ENCODE measurements around the gene CACHD1.

The CACHD1 gene

DNA sequence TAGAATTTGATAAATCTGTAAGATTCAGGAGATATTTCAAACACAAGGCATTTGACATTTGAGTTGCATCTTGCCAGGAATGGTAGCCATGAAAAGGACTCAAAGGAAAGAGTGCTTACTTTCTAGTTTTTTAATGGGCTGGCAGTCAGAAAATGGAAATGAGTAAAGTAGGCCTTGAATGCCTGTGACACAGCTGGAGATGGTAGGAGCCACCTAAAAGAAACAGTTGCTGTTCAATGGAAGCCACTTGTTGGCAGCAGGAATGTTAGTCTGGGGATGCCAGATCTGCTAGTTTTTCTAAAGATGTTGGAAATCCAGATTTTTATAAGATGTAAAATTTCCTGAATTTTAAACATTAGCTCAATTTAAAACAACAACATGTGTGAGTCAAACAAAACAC lies 43.6 kb downstream of the CACHD1 start:
- FAIRE-seq (no peak), DNase-seq (ENCODE audit: insufficient read length, low spot score) (no peak)
- TF ChIP-seq, protein P1, sequence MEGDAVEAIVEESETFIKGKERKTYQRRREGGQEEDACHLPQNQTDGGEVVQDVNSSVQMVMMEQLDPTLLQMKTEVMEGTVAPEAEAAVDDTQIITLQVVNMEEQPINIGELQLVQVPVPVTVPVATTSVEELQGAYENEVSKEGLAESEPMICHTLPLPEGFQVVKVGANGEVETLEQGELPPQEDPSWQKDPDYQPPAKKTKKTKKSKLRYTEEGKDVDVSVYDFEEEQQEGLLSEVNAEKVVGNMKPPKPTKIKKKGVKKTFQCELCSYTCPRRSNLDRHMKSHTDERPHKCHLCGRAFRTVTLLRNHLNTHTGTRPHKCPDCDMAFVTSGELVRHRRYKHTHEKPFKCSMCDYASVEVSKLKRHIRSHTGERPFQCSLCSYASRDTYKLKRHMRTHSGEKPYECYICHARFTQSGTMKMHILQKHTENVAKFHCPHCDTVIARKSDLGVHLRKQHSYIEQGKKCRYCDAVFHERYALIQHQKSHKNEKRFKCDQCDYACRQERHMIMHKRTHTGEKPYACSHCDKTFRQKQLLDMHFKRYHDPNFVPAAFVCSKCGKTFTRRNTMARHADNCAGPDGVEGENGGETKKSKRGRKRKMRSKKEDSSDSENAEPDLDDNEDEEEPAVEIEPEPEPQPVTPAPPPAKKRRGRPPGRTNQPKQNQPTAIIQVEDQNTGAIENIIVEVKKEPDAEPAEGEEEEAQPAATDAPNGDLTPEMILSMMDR (IDR thresholded peaks at IDR 0.05; ENCODE audit: insufficient read depth, missing control alignments): no peak

DNA sequence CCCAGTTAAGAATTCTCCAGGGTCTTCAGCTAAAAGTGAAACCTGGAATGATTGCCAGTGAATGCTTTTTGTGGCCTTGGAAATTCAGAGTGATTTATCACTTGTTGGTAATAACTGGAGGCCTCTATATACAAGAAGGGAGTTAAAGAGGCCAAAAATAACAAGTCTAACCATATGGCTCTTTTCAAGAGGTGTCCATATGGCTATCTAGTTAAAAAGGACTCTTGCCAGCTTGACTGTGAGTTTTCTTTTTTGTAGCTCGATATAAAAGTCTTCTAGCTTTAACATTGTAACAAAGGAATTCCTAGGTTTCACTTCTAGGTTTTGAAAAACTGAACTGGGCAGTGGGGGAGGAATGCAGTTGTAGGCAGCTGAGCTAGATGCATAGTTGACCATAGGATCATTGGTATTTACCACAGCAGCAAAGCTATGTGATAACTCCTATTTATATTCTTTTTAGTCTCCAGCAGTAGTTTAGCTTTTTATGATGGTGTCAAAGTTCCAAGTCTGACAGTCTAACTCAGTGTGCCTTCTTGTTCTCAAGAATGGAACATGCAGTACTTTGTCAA lies 44.4 kb downstream of the CACHD1 start:
- FAIRE-seq: no peak
- TF ChIP-seq, protein P1 (IDR thresholded peaks at IDR 0.05; ENCODE audit: insufficient read depth, missing control alignments): no peak
- no peak for DNase-seq (ENCODE audit: insufficient read length, low spot score)

DNA sequence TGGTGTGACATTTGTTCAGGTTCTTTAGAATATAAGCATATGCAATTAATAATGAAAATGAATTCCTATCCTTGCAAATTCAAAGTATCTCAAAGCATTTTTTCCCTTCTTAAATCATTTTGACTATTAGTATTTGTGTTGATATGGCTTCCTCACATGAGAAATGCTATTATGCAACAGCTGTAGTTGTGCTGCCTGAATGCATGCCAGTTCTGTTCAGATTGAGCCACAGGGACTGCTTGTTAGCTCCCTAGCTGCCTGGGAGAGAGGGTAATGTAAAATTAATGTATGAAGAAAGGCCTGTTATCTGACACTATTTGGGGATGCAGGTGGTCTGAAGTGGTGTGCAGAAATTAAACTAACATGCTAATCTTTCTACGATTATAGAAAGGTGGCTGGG lies 45.5 kb downstream of the CACHD1 start:
- no peak for FAIRE-seq
- TF ChIP-seq, protein P1 (IDR thresholded peaks at IDR 0.05; ENCODE audit: insufficient read depth, missing control alignments): no peak

DNA sequence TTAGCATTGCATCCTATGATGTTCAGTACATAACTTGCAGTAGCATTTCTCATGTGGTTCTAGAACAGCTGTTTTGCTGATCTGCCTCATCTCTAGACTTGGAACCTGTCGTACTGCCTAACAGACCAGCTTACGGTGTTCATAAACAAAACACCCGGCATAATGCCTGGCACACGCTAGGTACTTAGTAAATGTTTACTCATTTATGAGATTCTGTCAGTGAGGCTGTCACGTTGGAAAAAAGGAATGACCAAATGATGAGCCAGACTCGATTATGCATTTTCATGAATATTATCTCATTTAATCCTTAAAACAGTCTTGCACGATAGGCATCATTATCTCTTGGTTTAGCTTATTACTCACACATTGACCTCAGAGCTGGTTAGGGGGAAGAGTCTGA lies 46.4 kb downstream of the CACHD1 start:
- TF ChIP-seq, protein P1 (IDR thresholded peaks at IDR 0.05; ENCODE audit: insufficient read depth, missing control alignments): no peak
- no peak for FAIRE-seq
- no peak for DNase-seq (ENCODE audit: insufficient read length, low spot score)

More for the DNA sequence above, 45.5 kb downstream of the CACHD1 start:
- no peak for DNase-seq (ENCODE audit: insufficient read length, low spot score)

DNA sequence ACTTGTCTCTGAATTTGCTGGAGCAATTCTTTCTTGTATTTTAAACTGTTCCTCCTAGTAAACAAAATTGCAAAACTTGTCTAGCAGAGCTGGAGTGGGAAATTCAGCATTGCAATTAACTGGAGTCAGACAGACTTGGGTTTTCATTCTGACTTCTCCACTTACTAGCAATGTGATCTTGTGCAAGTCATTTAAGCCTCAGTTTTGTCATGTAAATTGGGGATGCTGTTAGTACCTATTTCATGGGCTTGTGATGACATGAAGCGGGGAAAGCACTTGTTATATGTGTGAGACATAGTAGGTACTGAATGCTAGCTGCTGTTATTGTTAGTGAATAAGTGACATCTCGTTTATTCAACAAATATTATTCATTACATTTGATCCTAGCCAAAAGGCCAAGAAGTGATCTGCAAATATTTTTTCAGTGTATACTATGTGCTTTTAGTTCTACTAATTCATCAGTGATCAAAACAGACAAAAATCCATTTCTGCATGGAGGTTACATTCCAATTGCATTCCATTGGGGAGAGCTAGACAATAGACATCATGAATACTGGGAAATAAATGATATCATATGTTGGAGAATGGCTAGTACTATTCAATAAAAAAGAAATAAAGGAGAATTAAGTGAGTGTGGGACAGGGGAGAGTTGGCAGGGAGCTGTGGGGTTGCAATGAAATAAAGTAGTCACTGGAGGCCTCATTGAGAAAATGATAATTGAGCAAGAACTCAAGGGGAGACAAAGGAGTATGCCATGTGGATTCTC lies 47.1 kb downstream of the CACHD1 start:
- TF ChIP-seq, protein P1 (IDR thresholded peaks at IDR 0.05; ENCODE audit: insufficient read depth, missing control alignments): no peak
- DNase-seq (ENCODE audit: insufficient read length, low spot score) (no peak), FAIRE-seq (no peak)

DNA sequence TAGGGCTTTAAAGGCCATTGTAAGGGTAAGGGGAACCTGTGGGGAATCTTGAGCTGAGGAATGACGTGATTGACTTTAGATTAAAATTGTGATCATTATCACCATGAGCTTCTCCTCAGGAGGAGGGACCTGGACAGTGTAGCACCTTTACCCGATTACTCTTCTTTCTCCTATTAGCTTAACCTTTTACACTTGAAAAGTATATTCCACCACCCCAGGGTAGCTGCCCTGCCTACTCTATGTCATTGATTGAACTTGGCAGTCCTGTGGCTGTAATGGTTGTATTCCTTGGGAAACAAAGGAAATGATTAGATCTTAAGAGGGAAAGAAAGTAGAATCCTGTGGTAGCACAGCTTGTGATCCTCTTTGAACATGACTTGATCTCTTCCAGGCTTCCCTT lies 47.7 kb downstream of the CACHD1 start:
- DNase-seq (ENCODE audit: insufficient read length, low spot score): no peak
- TF ChIP-seq, protein P1 (IDR thresholded peaks at IDR 0.05; ENCODE audit: insufficient read depth, missing control alignments): no peak
- FAIRE-seq: no peak

All from D721Med (cell line).